Activated B cell treated with CpG ODN at 0.5 μM for 24 hours (primary cell): Measurements from ENCODE around the gene SENP8. TPM values are rescaled to one million over a fixed set of nuclear protein-coding genes. Genes with fewer than 3 reads are reported as not detected.

ENCODE experiments used
- ATAC-seq: fragments of 200-7000 bp; cut with Tn5 transposase; one replicate; pipeline ENCODE4 v1.10.0; 2021; ENCODE audit warnings: low read depth, mild to moderate bottlenecking, moderate library complexity
- CTCF ChIA-PET: fragments of 350-600 bp; sonication (Branson Sonifier 250); formaldehyde crosslinking; loops from one replicate; lab custom pipeline; 2021; ENCODE audit warnings: antibody characterized with exemption; lab: Charles Lee
- POLR2A ChIA-PET: fragments of 350-600 bp; sonication (Branson Sonifier 250); formaldehyde crosslinking; loops from one replicate; lab custom pipeline; 2021; ENCODE audit warnings: antibody characterized with exemption; lab: Charles Lee
- DNase-seq: peaks from one replicate; pipeline ENCODE4 v3.0.0; 2022
- H3K27ac Mint-ChIP-seq: one replicate; pipeline ENCODE4 v1.8.0; 2020; ENCODE audit warnings: mixed read lengths
- H3K27me3 Mint-ChIP-seq: one replicate; pipeline ENCODE4 v1.8.0; 2021; ENCODE audit warnings: mixed read lengths
- H3K36me3 Mint-ChIP-seq: one replicate; pipeline ENCODE4 v1.8.0; 2021; ENCODE audit warnings: low read depth, mixed read lengths
- H3K4me1 Mint-ChIP-seq: one replicate; pipeline ENCODE4 v1.8.0; 2021; ENCODE audit warnings: mixed read lengths
- H3K4me3 Mint-ChIP-seq: one replicate; pipeline ENCODE4 v1.8.0; 2020; ENCODE audit warnings: mild to moderate bottlenecking, mixed read lengths
- H3K9me3 Mint-ChIP-seq: one replicate; pipeline ENCODE4 v1.8.0; 2020; ENCODE audit warnings: mixed read lengths
- intact Hi-C: fragments of 100-400 bp; cut with micrococcal nuclease; formaldehyde crosslinking; loops from one replicate; pipeline ENCODE4 v1.15.1; 2024
- total RNA-seq: library from RNA; stranded (reverse); gene quantifications from 2 replicates; pipeline ENCODE4 v1.2.3, GENCODE V29; 2022
- TF ChIP-seq, protein P1 (sequence below): fragments of 200-600 bp; IDR thresholded peaks from one replicate; pipeline ENCODE4 v1.8.0; 2022; ENCODE audit warnings: antibody characterized with exemption, mild to moderate bottlenecking

The SENP8 gene
- total RNA-seq, 1 donor from 2014 or later: 1.1 TPM

DNA sequence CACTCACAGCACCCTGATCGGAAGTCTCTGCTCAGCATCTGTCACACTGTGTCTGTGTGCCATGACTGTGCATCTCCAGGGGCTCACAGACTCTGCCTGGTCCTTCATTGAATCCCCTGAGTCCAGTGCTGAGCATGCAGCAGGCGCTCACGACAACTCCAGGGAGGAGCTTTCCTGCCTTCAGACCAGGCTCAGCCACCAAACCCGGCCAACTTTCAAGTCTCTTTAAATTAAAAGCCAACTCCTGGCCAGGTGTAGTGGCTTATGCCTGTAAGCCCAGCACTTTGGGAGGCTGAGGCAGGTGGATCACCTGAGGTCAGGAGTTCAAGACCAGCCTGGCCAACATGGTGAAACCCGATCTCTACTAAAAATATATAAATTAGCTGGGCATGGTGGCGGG is 55.2 kb downstream of the SENP8 start:
- ATAC-seq (no peak), DNase-seq (no peak)
- ChIA-PET POLR2A (no interaction called here), CTCF (no interaction called here)
- Mint-ChIP-seq H3K36me3 (no peaks in the 10 kb centered on the region), H3K4me1 (no peaks in the 10 kb centered on the region), H3K4me3 (no peak overlapping the region), H3K27me3 (peaks cover 9% of the 10 kb centered on the region), H3K9me3 (no peaks in the 10 kb centered on the region), H3K27ac (no peak overlapping the region)
- intact Hi-C loops: no loop called here
- TF ChIP-seq, protein P1, sequence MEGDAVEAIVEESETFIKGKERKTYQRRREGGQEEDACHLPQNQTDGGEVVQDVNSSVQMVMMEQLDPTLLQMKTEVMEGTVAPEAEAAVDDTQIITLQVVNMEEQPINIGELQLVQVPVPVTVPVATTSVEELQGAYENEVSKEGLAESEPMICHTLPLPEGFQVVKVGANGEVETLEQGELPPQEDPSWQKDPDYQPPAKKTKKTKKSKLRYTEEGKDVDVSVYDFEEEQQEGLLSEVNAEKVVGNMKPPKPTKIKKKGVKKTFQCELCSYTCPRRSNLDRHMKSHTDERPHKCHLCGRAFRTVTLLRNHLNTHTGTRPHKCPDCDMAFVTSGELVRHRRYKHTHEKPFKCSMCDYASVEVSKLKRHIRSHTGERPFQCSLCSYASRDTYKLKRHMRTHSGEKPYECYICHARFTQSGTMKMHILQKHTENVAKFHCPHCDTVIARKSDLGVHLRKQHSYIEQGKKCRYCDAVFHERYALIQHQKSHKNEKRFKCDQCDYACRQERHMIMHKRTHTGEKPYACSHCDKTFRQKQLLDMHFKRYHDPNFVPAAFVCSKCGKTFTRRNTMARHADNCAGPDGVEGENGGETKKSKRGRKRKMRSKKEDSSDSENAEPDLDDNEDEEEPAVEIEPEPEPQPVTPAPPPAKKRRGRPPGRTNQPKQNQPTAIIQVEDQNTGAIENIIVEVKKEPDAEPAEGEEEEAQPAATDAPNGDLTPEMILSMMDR: no peak

DNA sequence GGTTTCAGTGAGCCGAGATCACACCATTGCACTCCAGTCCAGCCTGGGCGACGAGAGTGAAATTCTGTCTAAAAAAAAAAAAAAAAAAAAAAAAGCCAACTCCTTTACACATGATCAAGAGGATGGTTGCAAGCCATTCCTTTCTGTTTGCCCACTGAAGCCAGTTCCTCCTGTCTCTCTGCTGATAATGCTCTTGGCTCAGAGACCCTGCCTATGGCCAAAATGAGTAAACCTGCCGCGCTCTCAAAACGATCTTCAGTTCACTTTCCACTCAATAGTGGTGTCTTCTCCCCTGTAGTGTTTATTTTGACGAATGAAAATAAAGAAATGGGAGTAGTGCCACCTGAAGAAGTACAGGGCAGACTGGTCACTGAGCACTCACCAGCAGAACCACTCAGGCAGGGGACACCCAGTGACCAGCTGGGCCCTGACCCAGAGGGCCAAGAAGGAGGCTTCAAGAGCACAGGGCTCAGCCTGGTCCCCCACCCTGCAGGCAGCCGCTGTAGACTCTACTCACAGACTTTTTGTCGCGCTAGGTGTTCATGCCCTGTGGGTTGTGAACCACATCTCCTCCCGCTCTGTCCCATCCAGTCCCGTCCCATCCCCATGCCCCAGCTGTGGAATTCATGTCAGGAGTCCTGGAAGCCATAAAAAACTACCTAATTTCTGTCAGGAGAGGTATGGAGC is 55.8 kb downstream of the SENP8 start:
- Mint-ChIP-seq H3K27ac (no peak overlapping the region), H3K4me1 (no peaks in the 10 kb centered on the region), H3K36me3 (no peaks in the 10 kb centered on the region), H3K4me3 (no peak overlapping the region), H3K9me3 (no peaks in the 10 kb centered on the region), H3K27me3 (peaks cover 9% of the 10 kb centered on the region)
- ATAC-seq: no peak
- ChIA-PET POLR2A (no interaction called here), CTCF (no interaction called here)
- TF ChIP-seq, protein P1: no peak
- intact Hi-C loops: no loop called here
- no peak for DNase-seq

DNA sequence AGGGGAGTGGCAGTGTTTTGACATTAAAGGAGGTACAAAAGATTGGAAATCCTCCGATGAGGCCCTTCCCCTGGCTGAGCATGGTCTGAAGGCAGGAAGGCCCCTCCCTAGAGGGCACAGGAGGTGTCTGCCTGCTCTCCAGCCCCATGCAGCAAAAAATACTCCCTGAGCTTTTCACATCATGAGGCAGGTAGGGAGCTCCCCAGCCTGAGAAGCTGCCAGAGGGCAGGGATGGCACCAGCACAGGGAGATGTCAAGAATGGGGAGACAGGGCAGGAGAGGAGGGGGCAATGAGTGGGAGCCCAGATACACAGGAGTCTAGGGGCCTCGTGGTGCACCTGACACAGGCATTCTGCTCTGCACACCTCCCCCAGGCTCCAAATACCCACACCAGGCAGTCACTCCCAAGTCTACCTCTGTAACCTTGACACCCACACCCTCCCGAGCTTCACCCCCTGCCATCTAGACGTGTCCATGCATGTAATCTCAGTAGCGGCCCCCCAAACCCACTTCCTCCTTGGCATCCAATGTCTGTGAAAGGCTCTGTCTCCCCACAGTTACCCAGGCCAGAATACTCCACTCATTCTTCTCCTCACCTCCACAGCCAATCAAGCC is 56.5 kb downstream of the SENP8 start:
- Mint-ChIP-seq H3K4me3 (no peak overlapping the region), H3K27ac (no peak overlapping the region), H3K9me3 (no peaks in the 10 kb centered on the region), H3K36me3 (no peaks in the 10 kb centered on the region), H3K27me3 (peaks cover 9% of the 10 kb centered on the region), H3K4me1 (no peaks in the 10 kb centered on the region)
- POLR2A ChIA-PET: no interaction called here
- no peak for ATAC-seq
- TF ChIP-seq, protein P1: no peak
- no peak for DNase-seq
- intact Hi-C loops: no loop called here
- CTCF ChIA-PET: no interaction called here

DNA sequence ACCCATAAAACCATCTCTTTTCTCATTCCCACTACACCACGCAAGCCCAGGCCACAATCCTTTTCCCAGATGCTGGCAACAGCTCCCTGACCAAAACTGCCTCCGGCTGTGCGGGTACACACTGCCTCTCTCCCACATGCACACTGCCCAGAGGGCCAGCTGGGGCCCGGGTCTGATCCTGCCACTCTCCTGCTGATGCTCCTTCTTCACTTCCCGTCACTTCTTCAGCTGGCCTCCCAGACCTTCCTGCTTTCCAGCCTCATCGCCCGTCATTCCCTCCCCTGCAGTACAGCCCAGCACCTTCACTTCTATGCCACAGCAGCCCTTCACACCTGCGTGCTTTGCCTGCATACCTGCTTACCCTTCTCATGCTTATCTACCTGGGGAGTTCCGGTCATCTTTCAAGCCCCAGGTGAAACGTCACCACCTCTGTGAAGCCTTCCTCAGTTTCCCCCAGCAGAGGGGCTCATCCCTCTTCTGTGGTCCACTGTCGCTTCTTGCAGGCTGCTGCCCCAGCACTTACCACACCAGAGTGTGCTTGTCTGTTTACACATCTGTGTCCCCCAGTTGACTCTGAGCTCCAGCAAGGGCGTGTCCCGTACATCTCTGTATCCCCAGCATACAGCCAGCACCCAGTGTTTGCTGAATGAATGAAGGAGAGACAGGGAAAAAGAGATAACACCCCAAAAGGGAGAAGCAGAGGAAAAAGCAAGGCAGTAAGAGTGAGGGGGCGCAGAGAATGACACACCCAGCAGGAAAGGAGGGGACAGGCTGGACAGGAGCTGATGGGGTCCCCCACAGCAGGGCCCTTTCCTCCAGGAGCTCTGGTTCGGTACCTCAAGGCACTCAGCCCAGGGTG is 57.2 kb downstream of the SENP8 start:
- intact Hi-C loops: no loop called here
- Mint-ChIP-seq H3K36me3 (no peaks in the 10 kb centered on the region), H3K27ac (no peak overlapping the region), H3K27me3 (peaks cover 9% of the 10 kb centered on the region), H3K4me3 (no peak overlapping the region), H3K9me3 (no peaks in the 10 kb centered on the region), H3K4me1 (no peaks in the 10 kb centered on the region)
- DNase-seq: no peak
- ATAC-seq: no peak
- POLR2A ChIA-PET: no interaction called here
- TF ChIP-seq, protein P1: no peak
- CTCF ChIA-PET: no interaction called here

DNA sequence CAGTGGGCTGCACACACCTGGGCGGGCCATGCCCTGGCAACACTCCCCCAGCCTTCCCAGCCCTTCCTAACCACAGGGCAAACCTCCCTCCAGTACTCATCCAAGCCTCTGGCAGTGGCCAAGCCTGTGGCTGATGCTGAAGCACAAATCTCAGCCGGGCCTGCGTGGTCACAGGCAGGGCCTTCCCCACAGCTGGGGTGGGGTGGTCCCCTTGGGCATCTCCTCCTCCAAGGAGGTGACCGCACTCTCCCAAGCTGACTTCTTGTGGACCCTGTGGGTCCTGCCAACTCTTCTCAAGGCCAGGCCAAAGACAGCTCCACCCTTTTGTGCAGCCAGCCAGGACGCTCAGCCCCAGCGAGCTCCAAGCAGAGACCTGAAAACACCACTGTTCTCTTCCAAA is 58.0 kb downstream of the SENP8 start:
- POLR2A ChIA-PET: no interaction called here
- H3K27me3 Mint-ChIP-seq: peaks cover 13% of the 10 kb centered on the region
- TF ChIP-seq, protein P1: no peak
- H3K4me1 Mint-ChIP-seq: no peaks in the 10 kb centered on the region
- H3K4me3 Mint-ChIP-seq: no peak overlapping the region
- intact Hi-C loops: no loop called here
- no peak overlapping the region for H3K27ac Mint-ChIP-seq
- H3K9me3 Mint-ChIP-seq: no peaks in the 10 kb centered on the region
- no peak for ATAC-seq
- DNase-seq: no peak
- H3K36me3 Mint-ChIP-seq: no peaks in the 10 kb centered on the region
- CTCF ChIA-PET: no interaction called here
